HEK293T (cell line): ENCODE measurements around the gene ADA.

ENCODE experiments used
- FOXA1 ChIP-seq: fragments of 450-650 bp; IDR thresholded peaks from 2 replicates; pipeline ENCODE4 v1.6.1; 2016; ENCODE audit warnings: mild to moderate bottlenecking
- SP1 ChIP-seq: fragments of 450-650 bp; IDR thresholded peaks from 2 replicates; pipeline ENCODE4 v1.6.1; 2017
- ZNF384 ChIP-seq: fragments of 450-650 bp; IDR thresholded peaks from 2 replicates; pipeline ENCODE4 v1.6.1; 2016
- TF ChIP-seq, protein P1 (sequence below): fragments of 450-650 bp; IDR thresholded peaks from 2 replicates; pipeline ENCODE4 v1.6.1; 2016

DNA sequence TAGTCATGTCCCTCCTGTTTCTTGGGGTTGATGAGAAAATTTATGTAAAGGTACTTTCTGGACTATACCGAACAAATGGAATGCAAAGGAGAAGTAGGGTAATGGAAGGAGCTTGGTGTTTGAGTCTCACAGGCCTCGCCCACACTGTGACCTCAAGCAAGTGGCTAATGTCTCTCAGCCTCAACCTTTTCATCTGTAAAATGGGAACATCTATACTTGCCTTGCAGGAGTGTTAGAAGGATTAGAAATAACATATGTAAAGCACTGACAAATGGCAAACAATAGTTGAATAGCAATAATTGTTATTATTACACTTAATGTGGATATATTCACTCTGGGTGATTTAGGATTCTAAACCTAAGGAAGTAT lies 78.0 kb downstream of the ADA start:
- TF ChIP-seq FOXA1 (no peak), ZNF384 (no peak), SP1 (no peak)
- TF ChIP-seq, protein P1, sequence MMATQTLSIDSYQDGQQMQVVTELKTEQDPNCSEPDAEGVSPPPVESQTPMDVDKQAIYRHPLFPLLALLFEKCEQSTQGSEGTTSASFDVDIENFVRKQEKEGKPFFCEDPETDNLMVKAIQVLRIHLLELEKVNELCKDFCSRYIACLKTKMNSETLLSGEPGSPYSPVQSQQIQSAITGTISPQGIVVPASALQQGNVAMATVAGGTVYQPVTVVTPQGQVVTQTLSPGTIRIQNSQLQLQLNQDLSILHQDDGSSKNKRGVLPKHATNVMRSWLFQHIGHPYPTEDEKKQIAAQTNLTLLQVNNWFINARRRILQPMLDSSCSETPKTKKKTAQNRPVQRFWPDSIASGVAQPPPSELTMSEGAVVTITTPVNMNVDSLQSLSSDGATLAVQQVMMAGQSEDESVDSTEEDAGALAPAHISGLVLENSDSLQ: no peak
